CD8-positive, alpha-beta memory T cell (primary cell): ENCODE data around the gene ZMYND10. TPM values are rescaled to one million over a fixed set of nuclear protein-coding genes. Genes with fewer than 3 reads are reported as not detected.

Source experiments
- CTCF ChIA-PET: fragments of 350-600 bp; sonication (Branson Sonifier 250); formaldehyde crosslinking; loops from one replicate; lab custom pipeline; 2021; ENCODE audit warnings: antibody characterized with exemption; lab: Charles Lee
- POLR2A ChIA-PET: fragments of 350-600 bp; sonication (Branson Sonifier 250); formaldehyde crosslinking; loops from one replicate; lab custom pipeline; 2021; ENCODE audit warnings: antibody characterized with exemption; lab: Charles Lee
- DNase-seq, 5 donors: peaks; one replicate each; pipeline versions ENCODE4 v3.0.0 to v3.0.0-alpha.2; 2020 to 2022; ENCODE audit warnings: mixed read lengths in 1 of 5
- H3K27ac ChIP-seq: one replicate; pipeline ENCODE4 v1.7.0; 2013; ENCODE audit warnings: low read depth, mild to moderate bottlenecking, low read length, moderate library complexity
- H3K27me3 ChIP-seq: 2 replicates; pipeline ENCODE4 v1.7.0; 2013; ENCODE audit warnings: low read length, mild to moderate bottlenecking; ENCODE audit not compliant: insufficient read depth, poor library complexity, severe bottlenecking
- H3K36me3 ChIP-seq: 2 replicates; pipeline ENCODE4 v1.7.0; 2013; ENCODE audit warnings: mild to moderate bottlenecking, low read length, moderate library complexity; ENCODE audit not compliant: insufficient read depth
- H3K4me1 ChIP-seq: 2 replicates; pipeline ENCODE4 v1.7.0; 2013; ENCODE audit warnings: mild to moderate bottlenecking, low read length, moderate library complexity; ENCODE audit not compliant: insufficient read depth
- H3K4me3 ChIP-seq: 2 replicates; pipeline ENCODE4 v1.7.0; 2013; ENCODE audit warnings: mild to moderate bottlenecking, low read length
- H3K9me3 ChIP-seq: 2 replicates; pipeline ENCODE4 v1.7.0; 2013; ENCODE audit warnings: mild to moderate bottlenecking, low read length
- H3K27ac Mint-ChIP-seq, 8 donors: one replicate each; pipeline ENCODE4 v1.8.0; 2020 to 2021; ENCODE audit warnings: mixed read lengths in 8 of 8, mild to moderate bottlenecking in 6 of 8, inconsistent platforms in 3 of 8, moderate library complexity in 3 of 8
- H3K27me3 Mint-ChIP-seq, 2 donors: one replicate each; pipeline ENCODE4 v1.8.0; 2020 to 2021; ENCODE audit warnings: mixed read lengths in 2 of 2, mild to moderate bottlenecking in 1 of 2, moderate library complexity in 1 of 2
- H3K36me3 Mint-ChIP-seq, 3 donors: one replicate each; pipeline ENCODE4 v1.8.0; 2020 to 2021; ENCODE audit warnings: mixed read lengths in 3 of 3, inconsistent platforms in 1 of 3, mild to moderate bottlenecking in 1 of 3
- H3K4me1 Mint-ChIP-seq, 3 donors: one replicate each; pipeline ENCODE4 v1.8.0; 2020 to 2021; ENCODE audit warnings: mixed read lengths in 3 of 3, inconsistent platforms in 1 of 3, mild to moderate bottlenecking in 1 of 3
- H3K4me3 Mint-ChIP-seq, 7 donors: one replicate each; pipeline ENCODE4 v1.8.0; 2020 to 2021; ENCODE audit warnings: mixed read lengths in 7 of 7, mild to moderate bottlenecking in 6 of 7, moderate library complexity in 4 of 7, inconsistent platforms in 2 of 7
- H3K9me3 Mint-ChIP-seq, 5 donors: one replicate each; pipeline ENCODE4 v1.8.0; 2020 to 2022; ENCODE audit warnings: mixed read lengths in 5 of 5, mild to moderate bottlenecking in 3 of 5, moderate library complexity in 2 of 5, inconsistent platforms in 1 of 5
- polyA plus RNA-seq: library from polyadenylated mRNA; unstranded; fragments of 300-500 nt; fragmentation: Illumina TruSeq; gene quantifications from one replicate; pipeline ENCODE4 v1.2.3, GENCODE V29; 2021
- total RNA-seq, 2 experiments: library from RNA; stranded (reverse); gene quantifications; one replicate each; pipeline ENCODE4 v1.2.3, GENCODE V29; 2021

Gene ZMYND10
- total and polyA plus RNA-seq, 3 experiments from 2014 or later, result 0.97 to 1.3 (median 1.1) TPM

DNA sequence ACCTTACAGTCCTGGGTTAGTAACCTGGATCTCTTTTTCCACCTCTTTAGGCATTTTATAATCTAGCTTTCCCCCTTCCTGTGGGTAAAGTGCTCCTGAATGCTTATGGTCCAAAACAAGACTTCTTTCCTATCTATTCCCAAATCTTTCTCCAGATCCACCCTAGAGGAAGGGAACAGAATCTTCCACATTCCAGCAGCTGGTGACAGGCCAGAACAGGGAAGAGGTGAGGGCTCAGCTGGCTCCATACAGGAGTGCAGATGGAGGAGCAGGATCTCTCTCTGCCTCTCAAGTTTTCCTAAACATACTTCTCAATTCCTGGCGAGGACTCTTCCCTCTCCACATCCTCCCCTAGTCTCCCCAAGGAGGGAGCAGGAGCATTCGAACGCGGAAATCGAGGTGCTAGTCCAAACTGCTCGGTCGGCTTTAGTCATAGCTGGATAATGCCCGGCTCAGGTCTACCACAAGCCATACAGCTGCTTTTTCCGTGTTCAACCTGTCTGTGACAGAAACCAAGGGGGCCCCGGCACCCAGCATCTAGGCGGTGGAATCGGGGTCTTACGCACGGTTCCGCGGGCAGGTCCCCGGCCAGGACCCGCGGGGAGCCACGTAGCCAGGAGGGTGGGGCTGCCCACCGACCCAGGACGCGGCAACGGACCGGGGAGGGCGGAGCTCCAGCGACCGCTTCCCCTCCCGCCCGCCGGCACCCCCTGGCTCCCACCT lies 8.9 kb downstream of the ZMYND10 start:
- H3K4me1 Mint-ChIP-seq, result peaks cover 56 to 78% (median 73%) of the 10 kb centered on the region in 3 donors
- no peak for DNase-seq
- no peaks in the 10 kb centered on the region for H3K9me3 Mint-ChIP-seq
- H3K4me3 ChIP-seq, result peak overlapping the region; percentile 73
- H3K27me3 ChIP-seq, result no peaks in the 10 kb centered on the region
- H3K36me3 ChIP-seq, result peaks cover 12% of the 10 kb centered on the region
- H3K27ac Mint-ChIP-seq, result peak overlapping the region; percentile 90 to 99 (median 98)
- H3K27me3 Mint-ChIP-seq, result peaks cover 0 to 2% of the 10 kb centered on the region in 2 donors
- peak overlapping the region; percentile 88 for H3K27ac ChIP-seq
- H3K36me3 Mint-ChIP-seq, result peaks cover 0 to 47% (median 4%) of the 10 kb centered on the region in 3 donors
- H3K4me3 Mint-ChIP-seq, result peak overlapping the region; percentile 89 to 97 (median 94)
- H3K9me3 ChIP-seq, result no peaks in the 10 kb centered on the region
- CTCF ChIA-PET, result interaction anchor here (0.9 to 8.5 kb wide), 12 partner anchors 8 to 233 kb away, joined by 3 to 103 read pairs (median 6); partner anchors contain the start of genes CYB561D2, HEMK1, HYAL3 and IFRD2
- POLR2A ChIA-PET, result interaction anchor here (0.5 to 3.7 kb wide), 17 partner anchors 9 to 1724 kb away, joined by 3 to 57 read pairs (median 8); partner anchors contain the start of genes C3orf18, CYB561D2, DCAF1 and GNAI2
- H3K4me1 ChIP-seq, result peaks cover 68% of the 10 kb centered on the region

DNA sequence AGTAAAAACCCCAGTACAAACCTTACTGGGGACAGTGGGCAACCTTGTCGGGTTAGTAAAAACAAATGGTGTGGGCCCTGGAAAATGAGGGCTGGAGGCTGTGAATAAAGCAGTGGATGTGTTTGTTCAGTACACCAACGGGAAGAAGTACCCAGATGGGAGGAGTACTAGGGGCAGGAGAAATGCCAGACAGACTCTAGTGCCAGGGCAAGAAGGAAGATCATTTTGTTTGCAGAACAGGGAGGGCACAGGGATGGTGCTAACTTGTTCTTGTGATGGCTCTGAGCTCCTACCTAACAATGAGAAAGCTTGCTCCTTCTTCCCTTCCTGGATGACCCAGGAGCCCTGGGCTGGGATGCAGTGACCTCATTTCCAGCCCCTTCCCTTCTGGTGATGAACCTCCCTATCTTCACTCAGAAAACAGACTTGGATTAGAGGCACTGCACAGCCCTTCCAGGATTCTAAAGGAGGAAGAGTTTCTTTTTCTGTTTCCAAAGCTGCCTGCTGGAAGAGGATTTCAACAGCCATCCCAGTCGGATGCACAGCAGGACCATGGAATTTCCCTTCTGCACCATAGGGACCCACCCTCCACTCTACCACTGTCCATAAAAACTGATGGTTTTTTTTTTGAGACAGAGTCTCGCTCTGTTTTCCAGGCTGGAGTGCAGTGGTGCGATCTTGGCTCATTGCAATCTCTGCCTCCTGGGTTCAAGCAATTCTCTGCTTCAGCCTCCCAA lies 11.0 kb downstream of the ZMYND10 start:
- POLR2A ChIA-PET, result interaction anchor here (1.1 kb wide), 1 partner anchor 16 kb away, joined by 5 read pairs; the partner anchor contains the start of genes CYB561D2 and NPRL2

DNA sequence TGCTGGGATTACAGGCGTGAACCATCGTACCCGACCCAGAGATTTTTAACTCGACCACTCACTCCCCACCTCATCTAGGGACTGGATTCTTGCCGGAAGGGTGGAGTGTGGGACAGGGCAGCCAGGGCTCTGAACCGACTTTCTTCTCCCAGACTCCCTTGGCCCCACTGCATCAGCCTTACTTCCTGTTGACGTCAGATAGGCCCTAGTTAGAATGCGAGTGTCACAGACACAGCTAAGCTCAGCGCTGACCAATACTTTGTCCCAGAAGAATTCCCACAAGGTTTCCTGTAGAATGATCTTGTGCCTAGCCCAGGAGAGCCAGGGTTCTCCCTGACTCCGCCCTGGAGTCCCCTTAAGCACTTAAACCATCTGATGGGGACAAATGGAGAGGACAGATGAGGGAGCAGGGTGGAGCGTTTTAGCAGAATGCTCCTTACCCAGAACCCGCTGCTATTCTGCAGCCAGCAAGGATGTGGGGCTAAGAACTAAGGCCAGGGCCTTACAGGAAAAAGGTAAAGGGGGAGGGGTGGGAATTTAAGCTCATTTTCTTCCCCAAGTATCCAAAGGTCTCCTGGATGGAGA lies 11.7 kb downstream of the ZMYND10 start:
- H3K36me3 Mint-ChIP-seq, result peaks cover 0 to 64% (median 4%) of the 10 kb centered on the region in 3 donors
- Histone ChIP-seq H3K36me3 (peaks cover 30% of the 10 kb centered on the region), H3K4me1 (peaks cover 45% of the 10 kb centered on the region), H3K9me3 (no peaks in the 10 kb centered on the region), H3K4me3 (no peak overlapping the region), H3K27ac (peak overlapping the region; percentile 49), H3K27me3 (no peaks in the 10 kb centered on the region)
- peak overlapping the region; percentile 83 to 95 (median 94) for H3K27ac Mint-ChIP-seq
- ChIA-PET POLR2A (interaction anchor here (0.7 to 1.1 kb wide), 2 partner anchors 17 to 45 kb away, joined by 3 to 5 read pairs; partner anchors contain the start of genes CYB561D2 and NPRL2), CTCF (interaction anchor here (1.0 to 8.5 kb wide), 4 partner anchors 10 to 208 kb away, joined by 3 to 103 read pairs (median 4); partner anchors contain the start of genes CYB561D2, NPRL2 and ZMYND10)
- H3K27me3 Mint-ChIP-seq, result no peaks in the 10 kb centered on the region
- peak overlapping the region; percentile 45 to 84 (median 62) for H3K4me3 Mint-ChIP-seq
- no peaks in the 10 kb centered on the region for H3K9me3 Mint-ChIP-seq
- DNase-seq, result no peak
- peaks cover 42 to 59% (median 53%) of the 10 kb centered on the region in 3 donors for H3K4me1 Mint-ChIP-seq

More for the DNA sequence above, 11.0 kb downstream of the ZMYND10 start:
- CTCF ChIA-PET, result interaction anchor here (1.0 to 8.5 kb wide), 3 partner anchors 10 to 208 kb away, joined by 3 to 103 read pairs (median 4); partner anchors contain the start of genes CYB561D2, NPRL2 and ZMYND10
- Mint-ChIP-seq H3K4me1 (peaks cover 46 to 64% (median 60%) of the 10 kb centered on the region in 3 donors), H3K9me3 (no peaks in the 10 kb centered on the region), H3K4me3 (peak overlapping the region; percentile 45 to 93 (median 66)), H3K36me3 (peaks cover 0 to 64% (median 4%) of the 10 kb centered on the region in 3 donors), H3K27me3 (peaks cover 0 to under 1% of the 10 kb centered on the region in 2 donors), H3K27ac (peak overlapping the region; percentile 83 to 98 (median 94))
- Histone ChIP-seq H3K4me1 (peaks cover 50% of the 10 kb centered on the region), H3K9me3 (no peaks in the 10 kb centered on the region), H3K27ac (peak overlapping the region; percentile 49), H3K27me3 (no peaks in the 10 kb centered on the region), H3K4me3 (no peak overlapping the region), H3K36me3 (peaks cover 29% of the 10 kb centered on the region)
- DNase-seq, result no peak

DNA sequence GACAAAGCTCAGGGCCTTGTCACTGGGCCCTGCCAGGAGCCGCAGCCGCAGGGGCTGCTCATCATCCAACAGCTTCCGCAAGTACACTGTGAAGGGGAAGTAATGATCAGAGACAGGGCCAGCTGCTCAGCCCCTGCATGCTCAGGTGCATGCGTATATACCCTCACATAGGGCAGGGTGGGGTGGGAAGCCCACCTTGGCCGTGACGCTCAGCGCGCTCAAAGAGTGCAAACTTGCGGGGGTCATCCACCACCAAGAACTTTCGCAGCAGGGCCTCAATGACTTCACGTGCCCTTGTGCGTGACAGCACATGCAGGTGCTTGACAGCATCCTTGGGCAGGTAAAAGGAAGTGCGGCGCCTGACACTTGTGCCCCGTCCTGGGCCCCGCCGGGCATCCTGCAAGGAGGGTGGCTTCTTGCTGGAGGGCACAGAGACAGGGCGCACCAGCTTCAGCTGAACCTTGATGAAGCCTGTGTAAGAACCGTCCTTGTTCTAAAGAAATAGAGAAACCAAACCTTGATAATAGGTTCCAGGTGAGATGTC lies 14.1 kb downstream of the ZMYND10 start:
- ChIA-PET POLR2A (interaction anchor here (0.6 to 0.7 kb wide), 2 partner anchors 10 to 39 kb away, joined by 3 read pairs; partner anchors contain the start of gene IFRD2), CTCF (interaction anchor here (1.2 to 1.8 kb wide), 3 partner anchors 9 to 14 kb away, joined by 3 to 5 read pairs (median 4); partner anchors contain the start of gene HYAL2)
- H3K4me3 ChIP-seq, result no peak overlapping the region
- H3K9me3 ChIP-seq, result no peaks in the 10 kb centered on the region
- peaks cover 30% of the 10 kb centered on the region for H3K36me3 ChIP-seq
- no peak overlapping the region for H3K27ac ChIP-seq
- no peaks in the 10 kb centered on the region for H3K9me3 Mint-ChIP-seq
- peaks cover 45 to 61% (median 58%) of the 10 kb centered on the region in 3 donors for H3K4me1 Mint-ChIP-seq
- H3K27ac Mint-ChIP-seq, result peak overlapping the region in 2 of 8 donors; percentile 28 to 33
- no peaks in the 10 kb centered on the region for H3K27me3 Mint-ChIP-seq
- no peaks in the 10 kb centered on the region for H3K27me3 ChIP-seq
- DNase-seq, result no peak
- H3K36me3 Mint-ChIP-seq, result peaks cover 0 to 54% (median 2%) of the 10 kb centered on the region in 3 donors
- peak overlapping the region in 1 of 7 donors; percentile 54 for H3K4me3 Mint-ChIP-seq
- H3K4me1 ChIP-seq, result peaks cover 53% of the 10 kb centered on the region

DNA sequence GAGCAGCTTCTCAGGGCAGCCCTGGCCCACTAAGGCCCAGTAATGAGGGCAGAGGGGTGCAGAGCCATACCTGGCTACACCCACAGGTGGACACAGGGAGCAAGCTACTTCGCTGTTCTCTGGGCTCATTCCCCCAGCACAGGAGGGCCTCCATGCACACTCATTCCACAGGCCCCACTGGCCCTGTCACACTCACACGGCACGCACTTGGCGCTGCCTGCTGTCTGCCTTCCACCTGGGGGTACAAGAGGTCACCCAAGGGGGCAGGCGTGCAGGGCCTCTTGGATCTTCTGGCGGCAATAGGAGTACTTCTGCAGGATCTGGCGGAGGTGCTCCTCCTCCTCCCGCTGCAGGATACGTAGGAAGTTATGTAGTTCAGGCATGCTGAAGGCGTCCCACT lies 15.2 kb downstream of the ZMYND10 start:
- H3K9me3 ChIP-seq, result no peaks in the 10 kb centered on the region
- CTCF ChIA-PET, result interaction anchor here (1.3 kb wide), 1 partner anchor 12 kb away, joined by 4 read pairs; no protein-coding TSS in a partner anchor
- Mint-ChIP-seq H3K27me3 (no peaks in the 10 kb centered on the region), H3K36me3 (peaks cover 0 to 58% (median 2%) of the 10 kb centered on the region in 3 donors), H3K9me3 (no peaks in the 10 kb centered on the region), H3K4me3 (peak overlapping the region in 1 of 7 donors; percentile 54), H3K4me1 (peaks cover 38 to 54% (median 47%) of the 10 kb centered on the region in 3 donors), H3K27ac (peak overlapping the region in 3 of 8 donors; percentile 42 to 91 (median 47))
- H3K4me1 ChIP-seq, result peaks cover 41% of the 10 kb centered on the region
- POLR2A ChIA-PET, result interaction anchor here (0.5 to 0.7 kb wide), 2 partner anchors 15 to 34 kb away, joined by 3 to 4 read pairs; no protein-coding TSS in a partner anchor
- H3K27me3 ChIP-seq, result no peaks in the 10 kb centered on the region
- peaks cover 34% of the 10 kb centered on the region for H3K36me3 ChIP-seq
- DNase-seq, result no peak
- H3K4me3 ChIP-seq, result no peak overlapping the region
- no peak overlapping the region for H3K27ac ChIP-seq

DNA sequence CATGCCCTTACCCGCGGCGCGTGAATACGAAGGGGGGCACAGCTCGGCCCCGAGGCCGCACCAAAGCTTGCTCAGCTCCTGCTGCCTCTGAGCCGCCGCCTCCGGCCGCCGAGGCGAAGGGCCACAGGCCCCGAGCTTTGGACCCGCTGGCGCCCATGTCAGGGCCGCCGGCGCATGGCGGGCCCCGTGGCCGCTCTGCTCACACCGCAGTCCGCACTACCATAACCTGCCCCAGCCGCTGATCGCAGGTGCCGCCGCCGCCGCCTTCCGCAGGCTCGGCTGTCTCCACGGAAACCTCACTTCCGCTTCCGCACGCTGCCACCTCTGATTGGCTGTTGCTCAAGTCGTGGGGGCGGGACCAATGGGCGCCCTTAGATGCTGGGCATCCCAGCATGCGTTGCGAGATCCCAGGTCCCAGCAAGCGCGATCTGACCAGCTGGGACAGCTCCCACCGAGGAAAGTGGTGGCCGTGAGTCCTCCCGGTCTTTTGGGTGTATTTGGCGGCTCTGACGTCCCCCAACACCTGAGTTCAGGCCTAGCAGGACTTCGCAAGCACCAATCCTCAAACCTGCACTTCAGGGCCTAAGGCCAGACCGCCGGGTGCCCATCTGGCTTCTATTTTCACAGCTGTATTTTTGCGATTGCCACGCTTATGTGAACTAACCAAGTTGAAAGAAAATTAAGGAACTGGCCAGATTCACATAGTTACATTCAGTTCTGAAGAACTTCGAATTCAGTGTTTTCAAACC lies 17.4 kb downstream of the ZMYND10 start, which contains the start of gene TUSC2:
Gene TUSC2 (minus strand): TSS at position 281 of the 749 bp plus-strand sequence. CDS start 124 bp downstream, at position 157.
- Mint-ChIP-seq H3K4me3 (peak within 1 kb of the TSS; percentile 82 to 97 (median 91)), H3K27ac (peak within 1 kb of the TSS; percentile 77 to 96 (median 94)), H3K27me3 (peaks cover 0 to 1% of the 10 kb centered on the region in 2 donors), H3K36me3 (peaks cover 0 to 57% (median 0%) of the 10 kb centered on the region in 3 donors), H3K4me1 (peaks cover 26 to 47% (median 31%) of the 10 kb centered on the region in 3 donors), H3K9me3 (no peaks in the 10 kb centered on the region)
- Histone ChIP-seq H3K4me1 (peaks cover 19% of the 10 kb centered on the region), H3K36me3 (peaks cover 32% of the 10 kb centered on the region), H3K27me3 (no peaks in the 10 kb centered on the region), H3K4me3 (peak within 1 kb of the TSS; percentile 70), H3K27ac (peak within 1 kb of the TSS; percentile 71), H3K9me3 (no peaks in the 10 kb centered on the region)
- CTCF ChIA-PET, result interaction anchor here (0.7 to 2.5 kb wide), 9 partner anchors 9 to 135 kb away, joined by 3 to 19 read pairs (median 4); partner anchors contain the start of genes IFRD2 and RASSF1
- POLR2A ChIA-PET, result interaction anchor here (0.6 to 3.9 kb wide), 11 partner anchors 9 to 1058 kb away, joined by 3 to 57 read pairs (median 6); partner anchors contain the start of genes CYB561D2, HYAL3, IFRD2 and NAA80
- peak; percentile 92 to 96 (median 93) for DNase-seq
